Skeletal muscle cell (primary cell): ENCODE measurements around the gene NOL8.
A peak's percentile ranks its signal among the peaks of the same experiment; 100 is the strongest.

Experiments used
- DNase-seq: peaks from one replicate; pipeline ENCODE4 v3.0.0-alpha.2; 2010; ENCODE audit warnings: low read depth
- H3K4me3 ChIP-seq: 2 replicates; pipeline ENCODE4 v1.5.1; 2011; ENCODE audit warnings: low read depth, mild to moderate bottlenecking, control low read depth, low read length, moderate library complexity

Gene NOL8

DNA sequence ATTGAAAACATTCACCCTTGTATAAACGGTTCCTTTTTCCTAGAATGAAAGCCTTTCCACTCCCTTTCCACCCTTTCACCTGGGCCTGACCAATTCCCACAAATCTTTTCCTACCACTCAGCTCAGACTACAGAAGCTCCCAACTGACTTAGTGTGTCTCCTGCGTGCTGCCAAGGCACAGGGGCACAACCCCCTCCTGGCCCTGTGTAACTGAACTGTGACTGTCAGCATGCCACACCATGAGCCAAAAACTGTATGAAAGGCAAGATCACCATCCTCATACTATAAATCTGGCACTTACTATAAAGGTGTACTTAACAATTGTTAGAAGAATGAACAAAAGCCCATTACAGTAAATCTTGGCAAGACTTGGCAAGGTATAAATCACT, 11.5 kb downstream of the NOL8 start:
- H3K4me3 ChIP-seq: no peak overlapping the region

DNA sequence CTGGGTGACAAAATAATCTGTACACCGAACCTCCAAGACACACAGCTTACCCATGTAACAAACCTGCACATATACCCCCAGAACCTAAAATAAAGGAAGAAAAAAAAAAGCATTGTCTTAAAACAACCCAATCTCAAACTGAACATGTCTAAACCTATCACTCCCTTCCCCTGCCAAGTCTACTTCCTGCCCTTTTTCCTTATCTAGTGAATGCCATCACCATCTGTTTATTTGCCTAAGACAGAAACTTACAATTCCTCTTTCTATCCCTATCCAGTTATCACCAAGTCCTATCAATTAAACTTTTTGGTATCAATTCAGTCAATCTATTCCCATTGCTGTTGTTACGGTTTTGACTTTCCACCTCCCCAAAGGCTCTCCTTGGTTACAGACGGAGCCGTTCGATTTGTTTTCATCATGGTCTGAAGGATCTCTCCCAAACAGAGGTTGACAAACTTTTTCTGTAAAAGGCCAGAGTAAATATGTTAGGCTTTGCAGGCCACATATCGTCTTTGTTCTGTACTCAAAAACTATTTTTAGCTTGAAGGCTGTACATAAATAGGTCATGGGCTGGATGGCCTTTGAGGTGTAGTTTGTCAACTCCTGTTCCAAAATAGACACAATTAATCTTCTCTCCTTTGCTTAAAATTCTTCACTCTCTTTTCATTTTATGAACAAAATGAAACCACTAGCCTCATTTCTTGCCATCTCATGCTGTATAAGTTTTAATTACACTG, 12.1 kb downstream of the NOL8 start:
- DNase-seq: no peak
- no peak overlapping the region for H3K4me3 ChIP-seq

More for the DNA sequence above, 11.5 kb downstream of the NOL8 start:
- no peak for DNase-seq

DNA sequence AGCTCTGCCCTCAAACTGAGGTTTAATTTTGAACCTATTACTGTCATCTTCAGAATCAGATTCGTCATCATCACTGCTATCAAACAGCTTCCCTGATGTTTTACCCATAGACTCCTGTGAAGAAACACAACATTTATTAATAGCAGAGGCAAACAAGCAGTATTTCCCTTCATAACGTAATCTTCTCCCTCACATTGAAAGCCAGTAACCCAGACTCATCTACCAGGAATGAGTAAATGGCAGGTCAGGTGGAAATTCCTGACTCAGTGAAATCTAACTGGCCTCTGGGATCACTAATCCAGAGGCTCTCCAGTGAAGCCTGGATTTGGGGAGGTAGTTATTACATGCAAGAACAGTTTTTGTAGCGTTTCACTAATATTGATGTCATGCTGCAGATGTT, 14.6 kb downstream of the NOL8 start:
- no peak for DNase-seq
- H3K4me3 ChIP-seq: no peak overlapping the region

DNA sequence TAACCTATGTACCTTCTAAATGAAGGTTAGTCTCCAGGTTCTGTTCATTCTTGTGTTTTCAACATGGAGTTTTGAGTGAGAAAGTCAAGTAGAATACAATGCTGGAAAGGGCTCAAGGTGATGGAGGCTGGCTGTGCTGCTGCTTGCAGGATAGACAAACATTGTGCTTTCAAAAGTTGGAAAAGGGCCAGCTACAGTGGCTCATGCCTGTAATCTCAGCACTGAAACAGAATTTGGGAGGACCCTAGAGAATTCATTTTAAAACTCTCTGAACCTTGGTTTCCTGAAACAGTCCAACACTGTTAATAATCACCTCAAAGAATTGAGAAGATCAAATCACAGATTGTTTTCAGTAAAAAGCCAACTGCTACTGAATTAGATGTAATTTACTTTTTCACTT, 16.3 kb downstream of the NOL8 start:
- H3K4me3 ChIP-seq: no peak overlapping the region
- DNase-seq: peak; percentile 17

DNA sequence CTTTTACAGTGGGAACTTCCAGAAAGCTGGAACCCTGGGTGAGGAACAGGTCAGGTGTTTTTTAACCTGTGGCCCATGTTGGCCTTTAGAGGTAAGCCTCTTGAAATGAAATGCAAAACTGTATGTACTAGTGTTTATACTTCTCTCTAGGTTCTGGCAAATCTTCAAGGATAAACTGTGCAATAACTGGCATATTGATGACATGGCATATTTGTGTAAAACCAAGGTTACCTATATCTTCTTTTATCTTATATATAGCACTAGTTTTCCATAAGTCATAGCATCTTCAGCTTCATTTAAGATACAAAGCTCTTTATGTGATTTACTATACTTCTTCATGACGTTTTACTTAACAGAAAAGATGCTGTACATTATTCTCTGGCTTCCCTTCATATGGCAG, 24.2 kb downstream of the NOL8 start:
- no peak overlapping the region for H3K4me3 ChIP-seq
- DNase-seq: no peak

DNA sequence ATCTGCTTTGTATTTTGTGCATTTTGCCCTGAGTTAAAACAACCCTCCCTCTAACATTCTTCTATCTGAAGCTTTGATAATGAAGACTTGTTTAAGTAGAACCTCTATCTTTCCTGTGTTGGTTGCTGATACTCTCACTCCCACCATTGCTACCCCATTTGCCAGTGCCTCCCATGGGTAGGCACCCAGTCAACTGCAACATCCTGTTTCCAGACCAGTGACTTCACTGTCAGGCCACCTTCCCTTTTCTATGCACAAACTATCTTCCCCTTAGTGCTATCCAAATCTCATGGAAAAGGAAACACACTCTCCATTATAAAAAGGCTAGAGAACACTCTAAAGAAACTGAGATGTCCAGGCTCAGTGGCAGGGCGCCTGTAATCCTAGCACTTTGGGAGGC, 26.0 kb downstream of the NOL8 start:
- no peak overlapping the region for H3K4me3 ChIP-seq
- DNase-seq: no peak

DNA sequence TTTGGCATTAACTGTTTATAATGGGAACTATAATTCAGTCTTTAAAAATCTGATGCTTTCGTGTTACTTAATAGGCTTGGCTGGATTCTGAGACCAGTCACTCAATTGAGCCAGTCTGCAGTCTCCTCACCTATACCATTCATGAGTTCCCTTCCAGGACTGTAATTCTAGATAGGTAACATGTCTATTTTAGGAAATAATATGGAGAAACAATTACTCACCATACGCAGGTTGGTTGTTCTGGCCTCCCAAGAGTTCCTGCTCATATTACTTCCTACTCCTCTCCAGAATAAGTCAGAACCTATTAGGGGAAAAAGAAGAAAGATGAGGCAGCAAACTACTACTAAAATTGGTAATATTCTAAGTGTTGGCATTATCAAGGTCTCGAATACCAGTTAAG, 27.1 kb downstream of the NOL8 start:
- DNase-seq: no peak
- no peak overlapping the region for H3K4me3 ChIP-seq

DNA sequence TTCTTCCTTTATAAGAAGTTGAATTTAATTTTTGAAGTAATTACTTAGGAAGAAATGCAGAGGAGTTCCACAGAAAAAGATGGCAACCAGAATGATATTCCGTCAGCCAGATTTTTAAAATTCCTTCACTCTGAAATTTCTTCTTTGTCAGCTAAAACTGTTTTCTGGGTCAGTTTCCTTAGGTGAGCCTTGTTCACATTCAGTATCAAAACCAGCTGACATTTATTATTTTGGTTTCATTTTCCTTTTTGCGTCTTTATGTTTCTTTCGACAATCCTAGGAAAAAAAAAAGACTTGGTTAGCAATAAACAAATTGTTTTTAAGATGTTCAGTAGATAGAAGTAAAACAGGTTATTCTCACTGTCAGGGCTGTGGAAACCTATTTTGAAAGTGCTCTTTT, 27.5 kb downstream of the NOL8 start:
- no peak for DNase-seq
- no peak overlapping the region for H3K4me3 ChIP-seq

DNA sequence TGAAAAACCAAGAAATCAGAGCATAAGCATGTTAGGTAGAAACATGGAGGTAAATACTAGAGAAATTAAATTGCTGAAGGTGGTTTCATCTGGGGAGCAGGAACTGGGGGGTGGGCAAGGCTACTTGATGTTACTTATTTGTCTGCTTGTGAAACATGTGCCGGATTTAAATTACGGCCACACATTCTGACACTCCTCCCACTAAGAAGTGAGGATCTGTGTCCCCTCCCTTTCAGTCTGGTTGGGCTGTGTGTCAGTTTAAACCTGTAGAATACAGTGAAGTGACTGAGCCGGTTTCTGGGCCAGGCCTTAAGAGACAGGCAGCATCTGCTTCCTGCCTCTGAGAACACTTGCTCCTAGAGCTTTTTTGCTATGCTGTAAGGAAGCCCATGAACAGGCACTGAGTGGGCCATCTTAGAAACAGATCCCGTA, 29.3 kb downstream of the NOL8 start:
- DNase-seq: no peak

DNA sequence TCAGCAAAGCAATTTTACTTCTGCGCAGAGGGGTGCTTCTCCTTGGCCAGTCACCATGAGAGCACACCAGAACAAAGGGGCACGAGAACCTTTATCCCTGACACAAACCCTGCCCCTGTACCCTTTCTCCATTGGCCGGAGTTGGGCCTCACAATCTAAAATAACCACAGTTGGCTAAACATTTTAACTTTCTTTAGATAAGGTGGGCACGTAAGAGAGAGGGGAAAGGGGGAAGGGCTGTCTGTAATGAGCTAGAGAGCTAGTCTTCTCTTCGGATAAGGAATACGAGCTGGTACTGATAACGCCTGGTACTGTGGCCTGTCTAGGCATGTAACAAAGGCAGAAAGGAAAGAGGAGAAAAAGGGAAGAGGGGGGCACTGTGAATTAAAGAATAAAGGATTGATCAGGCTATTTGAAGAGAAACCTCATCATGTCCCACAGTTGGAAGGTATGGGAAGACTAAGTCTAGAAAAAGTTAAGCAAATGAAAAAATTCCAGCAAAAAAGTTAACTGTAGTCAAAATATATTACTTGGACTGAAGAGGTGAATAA, 29.8 kb downstream of the NOL8 start:
- no peak overlapping the region for H3K4me3 ChIP-seq
- DNase-seq: no peak

More for the DNA sequence above, 29.3 kb downstream of the NOL8 start:
- no peak overlapping the region for H3K4me3 ChIP-seq

DNA sequence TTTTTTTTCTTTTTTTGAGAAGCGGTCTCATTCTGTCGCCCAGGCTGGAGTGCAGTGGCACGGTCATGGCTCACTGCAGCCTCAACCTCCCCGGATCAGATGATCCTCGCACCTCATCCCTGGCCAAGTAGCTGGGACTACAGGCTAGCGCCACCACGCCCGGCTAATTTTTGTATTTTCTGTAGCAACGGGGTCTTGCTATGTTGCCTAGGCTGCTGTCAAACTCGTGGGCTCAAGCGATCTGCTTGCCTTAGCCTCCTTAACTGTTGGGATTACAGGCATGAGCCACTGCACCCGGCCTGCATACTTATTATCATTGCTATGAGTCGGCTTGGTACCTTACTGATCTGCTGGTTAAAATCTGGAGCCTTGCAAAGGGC, 30.9 kb downstream of the NOL8 start:
- no peak for DNase-seq
- peak overlapping the region; percentile 71 for H3K4me3 ChIP-seq

DNA sequence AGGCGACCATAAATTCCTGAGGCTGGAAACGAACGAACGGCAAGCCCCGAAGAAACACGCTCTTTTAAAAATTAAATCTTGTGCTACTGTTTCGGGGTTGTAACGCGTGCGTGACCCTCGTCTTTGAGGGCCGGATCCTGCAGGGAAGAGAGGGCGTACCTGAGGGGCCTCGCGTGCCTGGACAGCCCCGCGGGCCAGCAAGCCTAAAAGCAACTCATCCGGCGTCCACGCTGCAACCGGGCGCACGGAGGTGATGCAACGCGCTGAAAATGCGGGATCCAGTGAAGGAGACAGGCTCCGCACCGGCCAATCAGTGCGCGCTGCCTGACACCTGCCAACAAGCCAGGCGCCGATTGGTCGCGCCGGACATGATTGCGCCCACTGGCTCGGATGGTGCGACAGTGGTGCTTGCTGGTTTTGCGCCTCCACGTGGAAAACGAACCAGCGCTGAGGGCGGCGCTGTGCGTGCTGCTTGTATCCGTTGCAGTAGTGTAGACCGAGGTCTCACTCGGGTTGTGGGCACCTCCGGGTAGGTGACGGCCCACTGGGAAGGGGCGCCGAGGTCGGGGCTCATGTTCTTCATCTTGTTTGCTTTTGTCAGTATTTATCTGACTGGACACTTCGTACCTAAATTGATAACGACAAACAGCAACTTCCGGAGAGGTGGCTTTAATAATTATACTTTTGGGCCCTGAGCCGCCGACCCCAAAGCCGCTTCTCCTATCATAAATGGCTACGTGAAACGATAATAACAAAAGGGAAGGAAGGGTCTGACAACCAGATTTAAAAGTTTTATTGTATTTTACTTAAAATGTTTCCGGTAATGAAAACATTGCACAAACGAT, 31.5 kb downstream of the NOL8 start, which contains the start of gene IARS1:
TSS of gene IARS1 (minus strand) at position 246 of the 845 bp plus-strand sequence. CDS start 4,278 bp downstream, outside the sequence.
- DNase-seq: peak; percentile 96
- peak within 1 kb of the TSS; percentile 71 for H3K4me3 ChIP-seq

DNA sequence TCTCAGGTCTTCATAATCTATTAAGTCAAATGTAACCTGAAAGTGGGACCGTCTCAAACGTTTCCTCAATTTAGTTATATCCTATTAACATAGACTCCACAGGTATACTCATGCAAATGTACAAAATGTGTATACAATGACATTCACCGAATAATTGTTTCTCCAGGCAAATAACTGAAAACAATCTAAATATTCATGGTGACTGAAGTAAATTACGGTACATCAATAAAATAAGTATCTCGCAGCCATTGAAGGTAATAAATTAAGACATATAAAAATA, 32.1 kb downstream of the NOL8 start:
- peak overlapping the region; percentile 71 for H3K4me3 ChIP-seq
- no peak for DNase-seq

DNA sequence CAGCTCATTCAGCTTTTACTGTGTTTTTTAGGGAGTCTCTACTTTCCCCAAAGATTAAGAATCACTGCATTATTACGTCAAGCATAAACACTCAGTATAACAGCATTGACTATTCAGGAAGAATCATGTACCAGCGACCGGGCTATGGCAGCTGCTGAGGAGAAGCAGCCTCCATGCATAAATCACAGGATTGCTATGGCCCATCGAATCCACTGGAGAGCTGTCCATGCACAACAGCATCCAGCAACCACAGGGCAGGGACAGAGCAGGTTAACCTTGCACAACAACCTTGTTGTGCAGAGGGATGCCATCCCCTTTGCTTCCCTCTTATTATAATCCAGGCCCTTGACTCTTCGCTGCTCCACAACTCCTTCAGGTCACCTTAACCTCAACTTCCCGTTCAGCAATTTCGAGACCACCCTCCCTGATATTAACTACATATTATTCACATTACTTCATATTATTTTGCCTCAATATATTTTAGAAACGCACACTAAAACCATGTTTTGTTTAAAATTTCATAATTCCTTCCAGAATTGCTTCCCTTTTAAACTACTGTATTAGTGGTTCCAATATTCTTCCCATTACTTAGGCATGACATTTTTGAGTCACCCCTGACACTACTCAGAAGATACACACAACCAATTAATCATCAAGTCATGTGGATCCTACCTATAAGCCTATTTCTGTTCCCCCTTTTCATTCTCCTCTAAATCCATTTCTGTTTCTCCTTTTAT, 32.6 kb downstream of the NOL8 start:
- no peak for DNase-seq
- H3K4me3 ChIP-seq: peak overlapping the region; percentile 71

DNA sequence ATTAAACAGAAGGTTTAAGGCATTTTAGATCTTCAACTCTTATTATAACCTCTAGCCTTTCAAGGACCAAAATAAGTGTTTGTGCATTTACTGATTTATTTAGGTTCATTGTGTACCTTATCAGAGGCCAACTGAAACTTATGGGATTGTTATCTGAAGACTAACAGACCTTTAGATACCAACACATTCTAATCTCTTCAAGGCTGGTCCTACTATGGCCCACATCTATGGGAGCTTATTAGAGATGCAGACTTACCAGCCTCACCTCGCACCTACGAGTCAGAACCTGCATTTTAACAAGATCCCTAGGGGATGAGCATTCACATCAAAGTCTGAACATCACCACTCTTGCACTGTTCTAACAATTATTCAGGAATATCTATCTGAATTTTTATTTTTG, 33.6 kb downstream of the NOL8 start:
- no peak for DNase-seq
- peak overlapping the region; percentile 71 for H3K4me3 ChIP-seq

DNA sequence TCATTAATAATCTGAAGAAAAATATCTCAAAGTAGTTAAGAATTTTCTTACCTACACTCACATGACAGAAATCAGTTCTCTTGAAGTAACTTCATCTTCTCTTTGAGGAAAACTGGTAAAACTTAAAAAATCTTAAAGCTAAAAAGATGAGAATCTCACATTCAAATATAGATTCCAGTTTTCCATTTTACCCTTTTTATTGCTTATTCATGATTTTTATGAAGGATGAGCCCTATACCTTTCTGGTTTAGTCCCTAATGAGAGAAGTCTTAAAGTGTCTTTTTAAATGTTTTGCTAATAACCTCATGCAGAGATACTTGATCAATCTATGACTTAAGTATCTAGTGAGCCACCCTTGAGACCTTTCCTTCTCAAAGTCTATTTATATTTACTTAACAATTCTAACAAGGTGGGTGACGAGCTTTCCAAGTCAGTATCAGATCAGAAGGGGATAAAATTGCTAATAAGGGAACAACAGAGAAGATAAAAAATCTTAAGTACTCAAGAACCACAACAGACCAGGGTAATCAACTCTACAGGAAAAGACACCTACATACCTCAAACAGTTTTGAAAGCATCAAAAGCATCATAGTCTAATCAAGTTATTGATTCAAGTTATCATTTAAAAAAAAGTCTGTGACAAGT, 34.2 kb downstream of the NOL8 start:
- no peak for DNase-seq
- no peak overlapping the region for H3K4me3 ChIP-seq

DNA sequence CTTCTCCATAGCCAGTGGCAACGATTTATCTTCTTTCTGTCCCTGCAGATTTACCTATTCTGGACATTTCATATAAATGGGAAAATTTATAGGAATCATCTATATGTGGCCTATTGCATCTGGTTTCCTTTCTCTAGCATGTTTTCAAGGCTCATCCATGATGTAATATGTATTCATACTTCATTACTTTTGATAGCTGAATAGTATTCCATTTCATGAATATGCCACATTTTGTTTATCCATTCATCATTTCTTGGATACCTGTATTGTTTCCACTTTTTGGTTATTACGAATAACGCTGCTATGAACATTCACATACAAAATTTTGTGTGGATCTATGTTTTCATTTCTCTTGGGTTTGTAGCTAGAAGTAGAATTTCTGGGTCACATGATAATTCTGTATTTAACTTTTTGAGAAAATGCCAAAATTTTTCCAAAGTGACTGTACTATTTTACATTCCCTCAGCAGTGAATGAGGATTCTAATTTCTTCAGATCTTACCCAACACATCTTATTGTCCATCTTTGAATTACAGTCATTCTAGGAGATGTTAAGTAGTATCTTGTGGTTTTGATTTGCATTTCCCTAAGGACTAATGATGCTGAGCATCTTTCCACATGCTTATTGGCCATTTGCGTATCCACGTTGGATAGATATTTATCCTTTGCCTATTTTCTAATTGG, 35.3 kb downstream of the NOL8 start:
- no peak for DNase-seq
- no peak overlapping the region for H3K4me3 ChIP-seq

DNA sequence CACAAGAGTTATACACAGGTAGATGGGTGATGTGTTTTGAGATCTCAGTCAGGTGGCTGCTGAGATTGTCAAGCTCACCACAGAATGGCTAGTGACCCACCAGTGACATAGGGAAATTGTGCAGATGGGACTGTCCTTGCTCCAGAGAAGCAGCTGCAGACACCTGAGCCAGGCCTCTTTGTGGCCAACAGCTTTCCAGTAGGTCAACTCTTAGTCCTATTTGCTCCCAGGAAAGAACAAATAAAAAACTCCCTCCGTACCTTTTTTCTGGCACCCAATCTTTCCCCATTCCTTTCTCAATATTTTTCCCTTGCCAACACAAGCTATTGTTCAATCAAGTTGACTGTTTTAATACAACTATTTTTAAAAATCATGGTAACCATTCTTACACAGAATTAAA, 45.8 kb downstream of the NOL8 start:
- no peak overlapping the region for H3K4me3 ChIP-seq
- no peak for DNase-seq

DNA sequence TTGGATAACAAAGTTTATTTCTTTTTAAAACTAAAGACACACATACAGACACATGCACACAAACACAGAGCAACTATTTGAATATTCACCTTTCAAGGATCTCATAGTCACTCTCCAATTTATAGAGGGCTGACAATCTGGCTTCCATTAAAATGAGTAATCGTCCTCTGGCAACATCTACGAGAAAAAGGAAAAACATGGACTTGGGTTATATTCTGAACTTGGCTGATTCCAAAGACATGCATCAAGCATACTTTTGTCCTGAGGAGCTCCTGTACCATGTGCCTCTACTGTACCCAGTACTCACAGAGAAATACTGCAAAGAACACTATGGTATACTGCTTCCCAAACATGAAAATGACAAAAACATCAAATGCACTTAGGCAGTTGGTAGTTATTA, 47.0 kb downstream of the NOL8 start:
- DNase-seq: peak; percentile 15
- no peak overlapping the region for H3K4me3 ChIP-seq
